ENCODE results near the gene JAK1. TPM values are rescaled to one million over a fixed set of nuclear protein-coding genes. Genes with fewer than 3 reads are reported as not detected.

The JAK1 gene
- total RNA-seq, 2 donors from 2014 or later, result 22.9 to 23.2 TPM

- TF ChIP-seq CTCF (conservative IDR thresholded peaks at IDR 0.05), result no peak
- H3K27me3 ChIP-seq (ENCODE audit: control insufficient read depth, insufficient read depth, low read length, poor library complexity, severe bottlenecking), result no peaks in the 10 kb centered on the region
Observed at GRCh38 chr1:64848136-64848535, 118.2 kb downstream of the JAK1 start.

GRCh38 chr1:64847666-64848065 lies 118.7 kb downstream of the JAK1 start:
- Histone ChIP-seq H3K27ac (ENCODE audit: low read depth, low read length) (no peak overlapping the region), H3K9me3 (ENCODE audit: control insufficient read depth, low read length) (no peaks in the 10 kb centered on the region), H3K9ac (ENCODE audit: extremely low read depth, low read length, poor library complexity, severe bottlenecking) (no peak overlapping the region), H3K4me3 (ENCODE audit: low read length) (no peak overlapping the region), H3K27me3 (ENCODE audit: control insufficient read depth, insufficient read depth, low read length, poor library complexity, severe bottlenecking) (no peaks in the 10 kb centered on the region), H3K36me3 (ENCODE audit: control insufficient read depth, insufficient read depth, low read length) (peaks cover 16% of the 10 kb centered on the region), H3K4me1 (ENCODE audit: control insufficient read depth, insufficient read depth, low read length) (no peaks in the 10 kb centered on the region)
- H3K36me3 Mint-ChIP-seq (ENCODE audit: low read depth), result peaks cover 45% of the 10 kb centered on the region
- WGBS, 2 experiments (ENCODE audit: insufficient coverage in 1 of 2, insufficient read length in 1 of 2), result 80 to 83% methylated on average over 2 to 4 of the region's 4 CpGs
- H3K27ac Mint-ChIP-seq, result no peak overlapping the region
- H3K27me3 Mint-ChIP-seq (ENCODE audit: insufficient read depth), result no peaks in the 10 kb centered on the region
- no peak overlapping the region for H3K4me3 Mint-ChIP-seq
- no peak for DNase-seq
- H3K9me3 Mint-ChIP-seq, result no peaks in the 10 kb centered on the region
- no peaks in the 10 kb centered on the region for H3K4me1 Mint-ChIP-seq
- TF ChIP-seq CTCF (conservative IDR thresholded peaks at IDR 0.05), result no peak

More at GRCh38 chr1:64848136-64848535, 118.2 kb downstream of the JAK1 start:
- Histone ChIP-seq H3K4me1 (ENCODE audit: control insufficient read depth, insufficient read depth, low read length) (no peaks in the 10 kb centered on the region), H3K4me3 (ENCODE audit: low read length) (no peak overlapping the region), H3K9ac (ENCODE audit: extremely low read depth, low read length, poor library complexity, severe bottlenecking) (no peak overlapping the region), H3K36me3 (ENCODE audit: control insufficient read depth, insufficient read depth, low read length) (peaks cover 16% of the 10 kb centered on the region), H3K9me3 (ENCODE audit: control insufficient read depth, low read length) (no peaks in the 10 kb centered on the region), H3K27ac (ENCODE audit: low read depth, low read length) (no peak overlapping the region)
- Mint-ChIP-seq H3K27ac (no peak overlapping the region), H3K27me3 (ENCODE audit: insufficient read depth) (no peaks in the 10 kb centered on the region), H3K36me3 (ENCODE audit: low read depth) (peaks cover 45% of the 10 kb centered on the region), H3K4me3 (no peak overlapping the region), H3K9me3 (no peaks in the 10 kb centered on the region), H3K4me1 (no peaks in the 10 kb centered on the region)
- 83 to 93% methylated on average over 1 to 3 of the region's 3 CpGs for WGBS, 2 experiments (ENCODE audit: insufficient coverage in 1 of 2, insufficient read length in 1 of 2)
- no peak for DNase-seq

GRCh38 chr1:64846573-64847430 lies 119.5 kb downstream of the JAK1 start:
- H3K27me3 ChIP-seq (ENCODE audit: control insufficient read depth, insufficient read depth, low read length, poor library complexity, severe bottlenecking), result no peaks in the 10 kb centered on the region
- H3K4me3 ChIP-seq (ENCODE audit: low read length), result no peak overlapping the region
- Mint-ChIP-seq H3K9me3 (no peaks in the 10 kb centered on the region), H3K27me3 (ENCODE audit: insufficient read depth) (no peaks in the 10 kb centered on the region), H3K4me3 (no peak overlapping the region), H3K27ac (peak overlapping the region; percentile 81), H3K36me3 (ENCODE audit: low read depth) (peaks cover 40% of the 10 kb centered on the region), H3K4me1 (no peaks in the 10 kb centered on the region)
- no peak for TF ChIP-seq CTCF (conservative IDR thresholded peaks at IDR 0.05)
- no peak overlapping the region for H3K27ac ChIP-seq (ENCODE audit: low read depth, low read length)
- peaks cover 16% of the 10 kb centered on the region for H3K36me3 ChIP-seq (ENCODE audit: control insufficient read depth, insufficient read depth, low read length)
- H3K9ac ChIP-seq (ENCODE audit: extremely low read depth, low read length, poor library complexity, severe bottlenecking), result no peak overlapping the region
- 87 to 91% methylated on average over 9 to 10 of the region's 10 CpGs for WGBS, 2 experiments (ENCODE audit: insufficient coverage in 1 of 2, insufficient read length in 1 of 2)
- H3K9me3 ChIP-seq (ENCODE audit: control insufficient read depth, low read length), result no peaks in the 10 kb centered on the region
- no peaks in the 10 kb centered on the region for H3K4me1 ChIP-seq (ENCODE audit: control insufficient read depth, insufficient read depth, low read length)
- no peak for DNase-seq
